NCI-H2196 (cell line): ENCODE results near the gene C16orf89.
A peak's percentile ranks its signal among the peaks of the same experiment; 100 is the strongest.
"Not testable (repeated sequence)": the region's sequence is repeated elsewhere in the genome, so short reads cannot be mapped to it uniquely, and the experiment has no call there.

Source experiments
- DNase-seq: peaks from one replicate; lab custom pipeline; 2025; ENCODE audit not compliant: unreplicated experiment; lab: John Stamatoyannopoulos, UW

The C16orf89 gene

GRCh38 chr16:5065813-5066212, at the start of gene C16orf89:
C16orf89 (minus strand) TSS chr16:5065956; CDS start chr16:5065908, 48 bp downstream.
- no peak for DNase-seq

- DNase-seq, result not testable (repeated sequence)
Measured at GRCh38 chr16:5110933-5111332, 45.2 kb upstream of the C16orf89 start.

- DNase-seq, result no peak
Measured at GRCh38 chr16:5108505-5109158, 42.9 kb upstream of the C16orf89 start.

GRCh38 chr16:5105039-5105438, 39.3 kb upstream of the C16orf89 start:
- DNase-seq, result not testable (repeated sequence)

- not testable (repeated sequence) for DNase-seq
Measured at GRCh38 chr16:5103296-5104032, 37.7 kb upstream of the C16orf89 start.

- not testable (repeated sequence) for DNase-seq
Measured at GRCh38 chr16:5099174-5099573, 33.4 kb upstream of the C16orf89 start.

GRCh38 chr16:5098221-5099159, 32.7 kb upstream of the C16orf89 start:
- peak; percentile 44 for DNase-seq

- peak; percentile 99 for DNase-seq
Measured at GRCh38 chr16:5097470-5098220, 31.9 kb upstream of the C16orf89 start, which contains the start of gene EEF2KMT. EEF2KMT (minus strand) TSS chr16:5097795; CDS start chr16:5097739, 56 bp downstream.

- DNase-seq, result not testable (repeated sequence)
Measured at GRCh38 chr16:5097061-5097469, 31.3 kb upstream of the C16orf89 start.

- not testable (repeated sequence) for DNase-seq
Measured at GRCh38 chr16:5096437-5097060, 30.8 kb upstream of the C16orf89 start.

GRCh38 chr16:5095145-5095830, 29.5 kb upstream of the C16orf89 start:
- DNase-seq, result not testable (repeated sequence)

GRCh38 chr16:5093746-5094145, 28.0 kb upstream of the C16orf89 start:
- DNase-seq, result not testable (repeated sequence)

- not testable (repeated sequence) for DNase-seq
Measured at GRCh38 chr16:5093081-5093480, 27.3 kb upstream of the C16orf89 start.

GRCh38 chr16:5090592-5090991, 24.8 kb upstream of the C16orf89 start:
- DNase-seq, result not testable (repeated sequence)

GRCh38 chr16:5089911-5090555, 24.3 kb upstream of the C16orf89 start:
- DNase-seq, result not testable (repeated sequence)

- DNase-seq, result not testable (repeated sequence)
Measured at GRCh38 chr16:5088936-5089335, 23.2 kb upstream of the C16orf89 start.

GRCh38 chr16:5088086-5088790, 22.5 kb upstream of the C16orf89 start:
- not testable (repeated sequence) for DNase-seq

- DNase-seq, result not testable (repeated sequence)
Measured at GRCh38 chr16:5085716-5086115, 20.0 kb upstream of the C16orf89 start.
